ENCODE results near the gene SLC13A2.

- TF ChIP-seq, protein P1, sequence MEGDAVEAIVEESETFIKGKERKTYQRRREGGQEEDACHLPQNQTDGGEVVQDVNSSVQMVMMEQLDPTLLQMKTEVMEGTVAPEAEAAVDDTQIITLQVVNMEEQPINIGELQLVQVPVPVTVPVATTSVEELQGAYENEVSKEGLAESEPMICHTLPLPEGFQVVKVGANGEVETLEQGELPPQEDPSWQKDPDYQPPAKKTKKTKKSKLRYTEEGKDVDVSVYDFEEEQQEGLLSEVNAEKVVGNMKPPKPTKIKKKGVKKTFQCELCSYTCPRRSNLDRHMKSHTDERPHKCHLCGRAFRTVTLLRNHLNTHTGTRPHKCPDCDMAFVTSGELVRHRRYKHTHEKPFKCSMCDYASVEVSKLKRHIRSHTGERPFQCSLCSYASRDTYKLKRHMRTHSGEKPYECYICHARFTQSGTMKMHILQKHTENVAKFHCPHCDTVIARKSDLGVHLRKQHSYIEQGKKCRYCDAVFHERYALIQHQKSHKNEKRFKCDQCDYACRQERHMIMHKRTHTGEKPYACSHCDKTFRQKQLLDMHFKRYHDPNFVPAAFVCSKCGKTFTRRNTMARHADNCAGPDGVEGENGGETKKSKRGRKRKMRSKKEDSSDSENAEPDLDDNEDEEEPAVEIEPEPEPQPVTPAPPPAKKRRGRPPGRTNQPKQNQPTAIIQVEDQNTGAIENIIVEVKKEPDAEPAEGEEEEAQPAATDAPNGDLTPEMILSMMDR (conservative IDR thresholded peaks at IDR 0.05; ENCODE audit: low read length), result no peak
- TF ChIP-seq EZH2phosphoT487 (IDR thresholded peaks at IDR 0.05; ENCODE audit: borderline replicate concordance), result no peak
Observed at GRCh38 chr17:28530926-28531325, 57.5 kb downstream of the SLC13A2 start.

Measured in Loucy (cell line).